K562 (cell line): ENCODE measurements around the gene ANKH.

ENCODE experiments used
- CTCF ChIP-seq, 3 experiments: IDR thresholded peaks in 2 of 3; conservative IDR thresholded peaks in 1 of 3; 2 replicates each; pipeline ENCODE4 v1.5.1; 2011 to 2012; ENCODE audit warnings: low read length in 3 of 3, mild to moderate bottlenecking in 3 of 3, control low read depth in 2 of 3, improper control_type of control experiment in 1 of 3, inconsistent platforms in 1 of 3, low read depth in 1 of 3, mixed read lengths in 1 of 3, moderate library complexity in 1 of 3; ENCODE audit not compliant: insufficient read depth in 2 of 3
- NR2C2 ChIP-seq, 2 experiments: fragments of 200-800 bp in 1 of 2; sonication (Bioruptor generic) in 1 of 2; sonication (generic) in 1 of 2; formaldehyde crosslinking in 1 of 2; IDR thresholded peaks; 2 replicates each; pipeline versions ENCODE4 v1.6.1 to v1.8.0; 2016 to 2022; ENCODE audit warnings: mild to moderate bottlenecking in 1 of 2, missing compliant biosample characterization in 1 of 2, missing genetic modification characterization in 1 of 2, missing genetic modification reagents in 1 of 2

- no peak for TF ChIP-seq CTCF (IDR thresholded peaks at IDR 0.05 in 2 of 3, conservative IDR thresholded peaks at IDR 0.05 in 1 of 3; ENCODE audit: insufficient read depth in 2 of 3, low read depth in 1 of 3, low read length in 3 of 3)
- TF ChIP-seq NR2C2 (CRISPR knock-in tag; IDR thresholded peaks at IDR 0.05), result no peak
- TF ChIP-seq NR2C2 (tag; IDR thresholded peaks at IDR 0.05), result no peak
Measured at GRCh38 chr5:14671414-14671813, 200.2 kb downstream of the ANKH start.
